Measurements from ENCODE around the gene CRHR2.

Gene CRHR2

DNA sequence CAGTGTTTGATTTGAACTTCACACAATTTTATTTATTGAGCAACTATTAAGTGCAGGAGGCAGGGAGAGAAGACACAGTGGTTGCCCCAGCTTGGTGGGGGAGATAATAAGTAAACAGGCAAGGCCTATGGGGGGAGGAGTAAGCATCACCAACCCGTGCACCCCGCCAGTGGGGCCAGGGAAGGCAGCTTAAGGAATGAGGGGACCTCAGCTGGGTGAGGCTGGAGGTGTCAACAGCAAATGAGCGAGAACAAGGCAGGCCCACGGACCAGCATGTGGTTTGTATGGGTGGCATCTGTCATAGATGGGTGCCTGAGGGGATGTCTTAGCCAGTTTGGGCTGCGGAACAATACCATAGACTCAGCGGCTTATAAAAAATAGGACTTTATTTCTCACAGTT, 24.1 kb upstream of the CRHR2 start:
- DNase-seq, result no peak

DNA sequence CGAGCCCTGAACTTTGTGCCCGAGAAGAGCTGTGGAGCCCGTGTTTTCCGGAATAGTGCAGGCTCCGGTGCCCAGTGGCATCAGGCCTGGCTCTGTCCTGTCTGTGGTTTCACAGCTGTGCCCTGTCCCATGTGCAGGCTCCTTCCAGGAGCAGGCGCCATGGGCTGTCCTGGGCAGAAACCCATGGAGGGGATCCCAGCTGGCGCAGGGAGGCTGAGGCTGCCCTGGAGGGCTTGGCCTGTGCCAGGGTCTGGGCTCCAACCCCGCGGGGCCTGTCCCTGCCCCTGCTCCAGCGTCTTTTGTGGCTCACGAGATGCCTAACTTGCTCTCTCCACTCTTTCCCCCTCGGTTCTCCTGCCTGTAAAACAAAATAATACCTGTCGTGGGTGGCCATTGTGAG, 23.3 kb upstream of the CRHR2 start:
- no peak for DNase-seq

DNA sequence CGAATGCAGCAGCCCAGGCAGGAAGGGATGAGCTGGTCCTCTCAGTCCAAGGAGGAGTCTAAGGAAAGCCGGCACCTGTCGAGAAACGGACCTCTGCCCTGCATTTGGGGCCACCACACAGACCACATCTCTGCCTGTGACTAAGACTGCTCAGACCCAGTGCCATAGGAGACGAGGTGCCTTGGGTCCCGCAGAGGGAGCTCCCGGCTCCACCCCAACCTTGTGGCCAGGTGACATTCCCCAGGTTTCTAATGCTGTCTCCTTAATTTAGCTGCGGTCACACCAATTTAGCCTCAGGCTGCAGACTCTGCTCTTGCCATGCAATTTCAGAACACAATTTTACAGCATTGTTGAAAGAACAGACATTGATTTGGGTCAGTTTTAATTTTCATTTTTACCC, 22.8 kb upstream of the CRHR2 start:
- DNase-seq, result no peak

DNA sequence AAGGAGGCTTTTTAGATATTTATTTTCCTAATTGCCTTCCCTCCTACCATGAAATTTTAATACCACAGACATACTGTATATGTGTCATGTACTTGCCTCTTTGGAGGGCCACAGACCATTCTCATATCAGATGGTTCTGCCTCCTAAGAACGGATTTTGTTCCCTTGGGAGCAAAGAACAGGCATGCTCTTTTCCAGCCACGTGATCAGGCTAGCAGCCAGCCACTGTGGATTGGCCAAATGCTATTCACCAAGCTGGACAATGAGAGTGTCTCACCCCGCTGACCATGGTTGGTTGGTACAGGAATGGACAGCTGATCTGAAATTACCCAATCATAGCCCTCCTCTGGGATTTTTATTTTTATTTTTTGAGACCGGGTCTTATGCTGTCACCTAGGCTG, 21.5 kb upstream of the CRHR2 start:
- no peak for DNase-seq

DNA sequence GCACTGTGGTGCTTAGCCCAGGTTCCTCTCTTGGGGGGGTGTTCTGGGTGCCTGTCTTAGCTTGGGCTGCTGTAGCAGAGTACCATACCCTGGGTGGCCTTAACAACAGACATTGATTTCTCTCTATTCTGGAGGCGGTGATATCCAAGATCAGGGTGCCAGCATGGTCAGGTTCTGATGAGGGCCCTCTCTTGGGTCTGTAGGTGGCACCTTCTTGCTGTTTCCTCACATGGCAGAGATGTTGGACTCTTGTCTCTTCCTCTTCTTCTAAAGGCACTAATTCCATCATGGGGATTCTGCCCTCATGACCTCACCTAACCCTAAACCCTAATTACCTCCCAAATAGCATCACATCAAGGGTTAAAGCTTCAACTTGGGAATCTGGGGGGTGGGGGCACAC, 19.9 kb upstream of the CRHR2 start:
- DNase-seq, result peak; percentile 55

DNA sequence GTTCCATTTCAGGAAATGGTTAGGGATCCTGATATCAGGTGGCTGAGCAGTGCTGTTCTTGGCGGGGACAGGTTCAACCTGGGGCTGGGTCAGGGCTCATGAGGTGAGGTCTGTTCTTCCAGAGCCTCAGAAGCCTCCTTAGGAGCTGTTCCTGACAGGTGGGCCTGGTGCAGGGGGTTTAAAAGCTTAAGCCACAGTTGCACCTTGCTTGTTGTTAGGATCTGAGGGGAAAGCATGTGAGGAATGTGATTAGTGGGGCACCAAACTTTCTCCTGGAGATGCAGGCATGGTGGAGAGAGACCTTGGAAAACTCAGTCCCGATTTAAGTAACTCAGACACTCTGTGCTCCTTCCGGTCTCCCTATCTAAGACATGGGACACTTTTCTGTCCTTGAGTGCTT, 18.7 kb upstream of the CRHR2 start:
- no peak for DNase-seq

DNA sequence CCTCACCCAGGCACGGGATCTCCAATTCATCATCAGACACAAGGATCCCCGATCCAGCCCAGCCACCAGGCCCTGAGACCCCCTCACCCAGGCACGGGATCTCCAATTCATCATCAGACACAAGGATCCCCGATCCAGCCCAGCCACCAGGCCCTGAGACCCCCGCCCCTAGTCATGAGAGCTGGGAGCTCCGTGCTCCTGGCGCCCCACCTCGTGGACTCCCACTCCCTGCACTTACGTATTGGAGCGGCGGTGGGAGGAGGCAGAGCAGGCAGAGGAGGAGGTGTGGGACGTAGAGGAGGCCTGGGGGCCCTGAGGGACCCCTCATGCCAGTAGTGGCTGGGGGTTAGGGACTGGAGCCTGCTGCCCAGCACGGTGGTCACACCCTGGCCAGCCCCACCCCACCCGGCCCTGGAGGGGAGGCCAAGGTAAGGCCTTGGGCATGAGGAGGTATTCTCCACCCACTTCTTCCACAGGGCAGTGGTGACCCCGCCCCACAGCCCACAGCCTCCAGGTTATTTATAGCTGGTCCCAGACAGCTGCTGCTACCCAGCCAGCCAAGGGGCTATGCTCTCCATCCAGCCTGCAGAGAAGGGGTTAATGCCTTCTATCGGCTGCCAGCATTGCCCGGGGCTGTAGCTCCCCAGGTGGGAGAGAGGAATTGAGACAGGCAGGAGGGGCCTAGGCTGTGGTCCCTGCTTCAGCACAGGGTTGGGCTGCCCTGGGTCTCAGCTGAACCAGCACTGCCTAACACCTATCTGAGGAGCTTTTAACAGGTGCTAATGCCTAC, 17.6 kb upstream of the CRHR2 start:
- DNase-seq, result no peak

DNA sequence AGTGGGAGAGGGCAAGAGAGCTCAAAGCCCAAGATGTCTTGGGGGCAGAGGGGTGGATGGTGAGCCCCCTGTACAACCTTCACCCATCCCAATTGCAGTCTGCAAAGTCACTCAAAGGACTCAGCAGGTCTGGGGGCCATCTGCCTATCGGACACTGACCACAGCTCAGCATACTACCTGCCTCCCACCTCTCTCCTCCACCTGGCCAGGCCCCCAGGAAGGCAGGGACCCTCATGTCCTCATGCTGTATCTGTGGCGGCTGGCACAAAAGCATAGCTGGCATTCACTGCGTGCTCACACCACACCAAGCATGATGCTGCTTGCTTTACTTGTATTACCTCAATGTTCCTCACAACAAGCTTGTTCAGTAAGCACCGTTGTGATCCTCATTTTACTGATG, 16.2 kb upstream of the CRHR2 start:
- no peak for DNase-seq

DNA sequence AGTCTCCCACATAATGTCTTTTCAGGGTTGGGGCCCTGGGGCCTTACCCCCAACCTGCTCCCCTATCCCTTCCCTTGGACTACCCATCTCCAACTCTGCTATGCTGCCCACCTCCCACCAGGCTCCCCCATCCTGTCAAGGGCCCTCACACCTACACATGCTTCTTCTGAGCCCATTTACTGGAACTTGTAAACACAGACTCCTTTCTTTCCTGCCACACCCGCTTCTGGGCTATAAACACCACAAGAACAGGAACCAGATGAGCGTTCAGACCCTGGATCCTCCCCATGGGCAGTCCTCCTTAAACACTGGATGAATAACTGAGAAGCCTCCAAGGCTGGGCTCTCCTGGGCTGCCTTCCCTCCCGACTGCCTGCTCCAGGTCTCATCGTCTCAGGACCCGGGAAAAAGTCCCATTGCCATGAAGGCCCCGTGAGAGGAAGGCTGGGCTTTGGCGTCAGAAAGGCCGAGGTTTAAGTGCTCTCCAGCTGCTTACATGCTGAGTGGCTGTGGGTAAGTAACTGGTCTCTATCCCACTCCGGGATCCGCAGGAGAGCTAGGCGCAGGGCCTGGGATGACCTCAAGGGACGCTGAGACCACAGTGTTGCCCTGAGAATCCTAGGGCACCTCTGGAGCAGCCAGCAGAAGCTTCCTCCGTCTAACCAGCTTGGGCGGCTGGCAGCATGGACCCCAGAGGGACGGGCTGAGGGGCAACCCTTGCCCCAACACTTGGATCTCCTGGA, 15.6 kb upstream of the CRHR2 start:
- DNase-seq, result no peak

DNA sequence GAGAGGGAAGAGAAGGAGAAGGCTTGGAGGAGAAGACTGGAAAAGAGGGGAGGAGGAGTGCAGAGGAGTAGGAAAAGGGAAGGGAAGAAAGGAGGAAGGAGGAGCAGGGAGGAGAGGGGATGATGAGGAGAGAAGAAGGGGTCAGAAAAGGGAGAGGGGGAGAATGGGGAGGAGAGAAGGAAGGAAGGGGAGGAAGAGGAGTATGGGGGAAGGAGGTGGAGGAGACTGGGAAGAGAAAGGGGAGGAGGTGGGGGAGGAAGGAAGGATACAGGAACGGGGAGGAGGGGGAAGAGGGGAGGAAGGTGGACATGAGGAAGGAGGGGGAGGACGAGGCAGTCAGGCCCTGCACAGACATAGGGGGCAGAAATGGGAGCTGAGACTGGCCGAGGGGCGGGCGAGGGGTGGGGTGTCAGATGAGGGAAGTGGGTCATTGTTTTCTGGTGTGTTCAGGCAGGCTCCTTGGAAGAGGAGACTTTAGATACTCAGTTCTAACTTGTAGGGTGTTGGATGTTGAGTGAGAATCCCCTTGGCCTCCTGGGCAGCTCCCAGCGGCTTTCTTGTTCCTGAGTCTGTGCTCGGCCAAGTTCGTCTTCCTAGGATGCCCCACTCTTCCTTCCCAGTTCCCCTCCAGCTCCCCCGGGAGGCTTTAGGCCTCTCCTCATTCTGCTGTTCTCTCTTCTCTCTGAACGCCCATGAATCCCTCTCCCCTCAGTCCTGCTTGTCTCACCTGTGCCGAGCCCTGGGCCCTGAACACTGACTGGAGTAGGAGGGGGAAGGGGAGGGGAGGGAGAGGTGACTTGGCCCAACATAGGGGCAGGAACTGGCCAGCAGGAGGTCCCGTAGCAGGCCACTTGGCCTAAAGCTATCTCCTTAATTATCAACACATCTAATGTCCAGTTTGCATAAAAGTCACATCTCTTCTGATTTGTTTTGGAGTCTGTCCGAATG, 12.8 kb upstream of the CRHR2 start:
- DNase-seq, result no peak

DNA sequence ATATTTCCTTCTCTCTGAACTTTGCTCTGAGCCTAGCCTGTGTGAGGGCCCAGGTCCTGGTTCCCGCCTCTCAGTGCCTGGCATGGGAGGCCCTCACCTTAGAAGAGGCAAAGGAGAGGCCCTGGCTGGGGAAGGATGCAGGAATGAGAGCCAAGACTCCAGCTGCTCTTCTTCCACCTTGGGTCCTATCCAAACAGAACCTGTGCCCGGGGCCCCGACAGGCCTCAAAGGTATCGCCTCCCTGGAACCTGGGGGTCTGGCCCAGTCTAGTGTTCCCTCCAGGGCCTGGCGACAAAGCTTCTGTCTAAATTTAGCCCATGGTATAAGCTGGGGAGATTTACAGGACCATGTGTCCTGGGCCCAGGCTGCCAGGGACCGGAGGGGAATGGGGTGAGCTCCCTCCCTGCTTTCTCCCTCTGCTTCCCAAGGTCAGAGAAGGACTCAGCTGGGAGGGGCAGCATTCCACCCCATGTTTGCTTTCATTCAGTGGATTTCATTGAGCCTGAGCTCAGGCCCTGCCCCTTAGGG, 12.0 kb upstream of the CRHR2 start:
- no peak for DNase-seq

DNA sequence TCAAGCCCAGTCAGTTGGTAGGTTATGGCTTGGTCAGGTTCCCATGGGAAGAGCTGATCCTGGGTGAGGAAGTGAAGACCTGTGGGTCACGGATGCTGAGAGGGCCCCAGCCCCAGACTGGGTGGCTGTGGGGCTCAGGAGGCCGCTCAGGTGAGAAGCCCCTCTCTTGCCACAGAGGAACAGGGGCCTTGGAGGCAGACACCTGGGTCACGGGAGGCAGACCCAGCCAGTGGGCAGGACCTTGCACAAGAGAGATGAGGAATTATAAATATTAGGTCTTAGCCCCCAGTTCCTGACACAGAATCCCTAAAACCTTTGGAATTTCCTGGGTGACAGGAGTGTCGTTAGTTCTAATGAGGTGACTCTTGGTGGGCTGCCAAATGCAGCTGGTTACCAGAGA, 10.6 kb upstream of the CRHR2 start:
- no peak for DNase-seq

DNA sequence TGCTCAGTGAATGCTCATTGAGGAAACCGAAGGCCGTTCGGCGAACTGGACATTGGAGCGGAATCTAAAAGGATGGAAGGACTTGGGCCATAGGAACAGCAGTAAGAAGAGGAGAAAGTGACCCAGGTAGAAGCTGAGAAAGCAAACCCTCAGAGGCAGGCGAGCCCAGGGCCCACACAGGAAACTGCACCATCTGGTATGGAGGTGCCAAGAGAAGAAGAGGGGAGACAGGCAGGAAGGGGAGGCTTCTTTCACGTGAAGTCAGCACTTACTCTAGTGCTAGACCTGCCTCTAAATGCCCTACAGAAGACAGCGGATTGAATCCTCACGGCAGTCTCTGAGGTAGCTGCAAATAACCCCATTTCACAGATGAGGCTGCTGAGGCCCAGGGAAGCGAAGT, 10.2 kb upstream of the CRHR2 start:
- no peak for DNase-seq

DNA sequence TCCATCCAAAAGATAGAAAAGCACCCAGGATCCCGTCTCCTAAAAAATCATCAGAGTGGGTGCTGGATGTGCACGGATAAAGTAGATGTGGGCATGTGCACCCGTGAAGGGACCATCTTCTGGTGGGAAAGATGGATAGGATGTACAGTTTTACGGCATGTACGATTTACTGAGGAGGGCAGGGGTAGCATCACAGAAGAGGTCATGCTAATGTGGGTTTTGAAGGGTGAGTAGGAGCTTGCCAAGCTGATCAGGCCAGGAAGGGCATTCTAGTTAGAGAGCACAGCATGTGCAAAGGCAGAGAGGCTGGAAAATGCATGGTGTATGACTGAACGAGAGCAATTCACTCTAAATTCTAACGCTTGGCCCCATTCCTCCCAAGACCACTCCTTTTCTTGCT, 7.8 kb upstream of the CRHR2 start:
- no peak for DNase-seq

DNA sequence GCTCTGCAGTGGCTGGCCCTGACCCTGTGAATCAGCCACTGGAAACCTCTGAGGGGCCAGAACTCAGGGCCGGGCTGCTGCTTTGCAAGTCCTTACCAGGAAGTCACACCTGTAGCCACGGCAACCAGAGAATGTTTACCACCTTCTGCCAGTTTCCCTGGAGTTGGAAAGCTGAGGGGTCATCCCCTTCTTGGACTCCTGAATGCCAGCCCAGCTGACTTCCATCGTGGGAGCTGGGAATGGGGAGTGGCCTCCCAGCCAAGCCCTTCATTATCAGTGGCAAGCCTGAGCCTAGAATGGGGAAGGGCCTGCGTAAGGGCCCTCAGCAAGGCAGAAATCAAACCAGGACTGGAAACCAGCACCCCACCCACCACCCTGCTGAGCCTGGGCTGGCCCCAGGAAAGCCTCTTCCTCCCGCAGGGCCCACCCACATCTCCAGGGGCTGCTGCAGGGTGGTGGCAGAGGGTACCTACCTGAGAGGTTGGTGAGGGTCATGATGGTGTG, 6.5 kb upstream of the CRHR2 start:
- DNase-seq, result no peak

DNA sequence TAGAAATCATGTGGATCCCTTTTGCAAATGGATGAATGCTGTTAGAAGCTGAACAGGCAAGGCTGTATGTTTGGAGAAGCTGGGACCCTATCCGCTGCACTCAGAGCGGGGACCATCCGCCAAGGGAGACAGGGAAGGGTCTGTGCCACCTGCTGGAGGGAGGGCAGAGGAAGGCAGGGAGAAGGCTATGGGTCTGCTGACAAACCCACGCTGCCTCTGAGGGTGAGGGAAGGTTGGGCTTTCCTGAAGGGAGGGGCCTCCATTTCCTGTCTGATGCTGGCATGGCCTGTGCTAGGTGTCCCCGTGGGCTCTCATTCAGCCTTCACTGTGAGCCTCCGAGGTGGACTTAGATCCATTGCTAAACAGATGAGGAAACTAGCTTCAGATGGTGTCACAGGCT, 5.3 kb upstream of the CRHR2 start:
- no peak for DNase-seq

DNA sequence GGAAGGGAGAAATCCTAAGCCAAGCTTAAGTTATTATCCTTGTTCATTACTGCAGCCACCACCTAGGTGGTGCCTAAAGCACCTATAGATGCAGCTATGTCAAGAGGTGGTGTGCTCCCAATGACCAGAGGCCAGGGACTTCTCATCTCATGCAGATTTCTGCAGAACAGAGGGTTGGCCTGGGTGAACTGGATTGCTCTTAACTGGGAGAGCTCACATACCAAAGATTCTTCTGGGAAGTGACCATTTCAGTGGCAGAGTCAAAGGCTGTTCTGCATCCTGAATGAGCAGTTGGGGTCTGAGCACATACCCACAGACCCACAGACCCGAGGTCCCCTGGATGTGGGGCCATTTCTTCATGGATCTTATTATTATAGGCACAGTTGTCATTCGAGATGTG, 2.1 kb upstream of the CRHR2 start:
- no peak for DNase-seq

DNA sequence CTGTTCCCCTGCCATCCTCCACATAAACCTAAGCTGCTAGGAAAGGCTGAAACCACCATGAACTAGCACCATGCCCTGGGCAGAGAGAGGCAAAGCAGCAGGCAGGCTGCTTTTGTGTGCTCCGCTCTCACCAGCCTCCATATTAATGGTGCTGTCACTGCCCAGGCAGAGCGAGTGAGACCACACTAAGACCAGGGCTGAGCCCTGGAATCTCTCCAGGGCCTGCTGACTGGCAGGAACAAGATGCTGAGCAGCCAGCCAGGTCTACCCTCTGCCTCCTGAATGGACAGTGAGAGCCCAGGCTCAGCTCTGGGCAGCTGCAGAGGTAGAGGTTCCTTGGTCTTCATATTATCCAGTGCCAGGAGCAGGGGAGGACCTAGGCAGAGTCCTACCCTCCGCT, 1.6 kb upstream of the CRHR2 start:
- no peak for DNase-seq

DNA sequence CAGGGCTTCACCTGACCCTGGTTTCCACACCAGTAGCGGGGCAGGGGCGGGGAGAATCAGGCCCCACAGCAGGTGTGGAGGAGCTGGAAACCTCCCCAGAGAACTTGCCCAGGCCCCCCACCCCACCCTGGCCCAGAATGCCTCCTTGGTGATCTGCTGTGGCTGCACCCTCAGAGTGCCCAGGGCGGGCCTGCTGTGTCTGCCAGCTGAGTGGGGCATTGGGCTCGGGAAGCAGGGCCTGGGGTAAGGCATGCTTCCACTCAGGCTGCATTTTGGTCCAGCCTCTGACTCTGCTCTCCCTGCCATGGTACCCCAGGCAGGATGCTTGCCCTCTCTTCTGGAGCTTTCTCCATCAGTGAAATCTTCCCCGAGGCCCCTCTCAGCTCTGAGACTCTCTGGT, 1.1 kb upstream of the CRHR2 start:
- no peak for DNase-seq

DNA sequence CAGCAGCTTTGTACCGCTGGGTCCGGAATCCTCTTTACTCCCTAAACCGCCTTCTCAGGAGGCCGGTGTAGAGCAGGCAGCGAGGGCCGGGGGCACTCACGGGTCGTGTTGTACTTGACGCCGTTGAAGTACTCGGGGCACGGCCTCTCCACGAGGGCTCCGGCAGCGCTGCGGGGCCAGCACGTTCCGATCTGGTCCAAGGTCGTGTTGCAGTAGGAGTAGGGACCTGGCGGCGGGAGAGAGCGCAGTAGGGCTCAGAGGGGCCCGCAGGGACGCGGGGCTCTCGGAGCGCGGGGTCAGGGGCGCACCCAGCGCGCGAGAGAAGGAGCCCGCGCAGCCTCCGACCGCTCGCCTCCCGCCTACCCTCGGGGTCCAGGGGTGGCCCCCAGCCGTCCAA, 443 bp downstream of the CRHR2 start:
- peak; percentile 6 for DNase-seq

DNA sequence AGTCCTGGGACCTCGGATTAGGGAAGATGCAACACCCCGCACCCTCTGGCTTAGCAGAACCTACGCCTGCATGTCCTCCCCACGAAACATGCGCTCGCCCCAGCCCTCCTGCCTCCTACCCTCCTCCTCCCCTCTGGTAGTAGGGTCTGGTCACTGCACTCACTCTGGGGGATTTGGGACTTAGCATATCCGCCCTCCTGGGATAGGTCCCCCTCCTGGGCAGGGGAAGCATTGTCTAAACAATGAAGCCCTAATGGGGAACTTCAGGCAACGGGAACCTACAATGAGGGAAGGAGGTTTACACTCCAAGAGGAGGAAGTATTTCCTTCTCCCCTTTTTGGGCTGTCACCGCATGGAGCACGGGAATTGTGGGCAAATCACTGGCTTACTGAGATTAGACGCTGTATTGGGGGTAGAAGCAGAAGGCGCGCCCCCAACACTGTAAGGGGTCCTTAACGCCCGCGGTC, 892 bp downstream of the CRHR2 start:
- no peak for DNase-seq

DNA sequence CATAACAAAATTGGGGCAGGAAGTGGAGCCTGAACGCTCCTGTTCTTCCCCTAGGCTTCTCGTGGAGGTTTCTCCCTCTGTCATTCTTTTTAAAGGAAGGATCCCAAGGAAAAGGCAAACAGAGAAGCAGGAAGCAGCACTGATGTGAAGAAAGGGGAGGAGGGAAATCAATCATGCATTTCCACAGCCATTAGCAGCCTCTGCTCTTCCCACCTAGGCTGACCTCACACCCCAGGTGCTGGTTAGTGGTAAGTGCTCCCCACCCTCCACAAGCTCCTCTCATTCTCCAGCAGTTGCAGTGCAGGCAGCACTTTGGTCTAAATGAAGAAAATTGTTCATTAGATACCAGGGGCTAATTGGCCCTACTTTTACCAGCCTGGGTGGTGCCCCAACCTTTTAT, 2.6 kb downstream of the CRHR2 start:
- no peak for DNase-seq

DNA sequence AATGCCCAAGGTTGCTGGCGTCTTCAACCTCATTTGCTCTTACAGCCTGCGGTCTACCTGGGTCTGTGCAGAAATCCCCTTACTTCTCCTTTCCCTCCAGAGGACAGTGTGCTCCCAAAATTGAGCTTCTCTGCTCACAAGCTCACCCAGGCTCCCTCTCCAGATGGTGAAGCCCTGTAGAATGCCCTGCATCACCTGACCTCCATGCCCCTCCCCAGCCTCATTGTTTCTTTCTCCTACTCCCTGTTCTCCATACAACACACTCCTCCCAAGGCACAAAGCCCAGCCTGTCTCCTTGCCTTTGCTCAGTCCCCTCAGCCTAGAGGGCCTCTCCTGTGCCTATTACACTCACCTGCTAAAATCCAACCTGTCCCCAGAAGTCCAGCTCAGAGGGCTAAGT, 3.5 kb downstream of the CRHR2 start:
- no peak for DNase-seq
